ENCODE data around the gene KDSR.

- TF ChIP-seq, protein P1, sequence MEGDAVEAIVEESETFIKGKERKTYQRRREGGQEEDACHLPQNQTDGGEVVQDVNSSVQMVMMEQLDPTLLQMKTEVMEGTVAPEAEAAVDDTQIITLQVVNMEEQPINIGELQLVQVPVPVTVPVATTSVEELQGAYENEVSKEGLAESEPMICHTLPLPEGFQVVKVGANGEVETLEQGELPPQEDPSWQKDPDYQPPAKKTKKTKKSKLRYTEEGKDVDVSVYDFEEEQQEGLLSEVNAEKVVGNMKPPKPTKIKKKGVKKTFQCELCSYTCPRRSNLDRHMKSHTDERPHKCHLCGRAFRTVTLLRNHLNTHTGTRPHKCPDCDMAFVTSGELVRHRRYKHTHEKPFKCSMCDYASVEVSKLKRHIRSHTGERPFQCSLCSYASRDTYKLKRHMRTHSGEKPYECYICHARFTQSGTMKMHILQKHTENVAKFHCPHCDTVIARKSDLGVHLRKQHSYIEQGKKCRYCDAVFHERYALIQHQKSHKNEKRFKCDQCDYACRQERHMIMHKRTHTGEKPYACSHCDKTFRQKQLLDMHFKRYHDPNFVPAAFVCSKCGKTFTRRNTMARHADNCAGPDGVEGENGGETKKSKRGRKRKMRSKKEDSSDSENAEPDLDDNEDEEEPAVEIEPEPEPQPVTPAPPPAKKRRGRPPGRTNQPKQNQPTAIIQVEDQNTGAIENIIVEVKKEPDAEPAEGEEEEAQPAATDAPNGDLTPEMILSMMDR (IDR thresholded peaks at IDR 0.05) = no peak
- no peak for TF ChIP-seq TCF7L2 (IDR thresholded peaks at IDR 0.05; ENCODE audit: low read depth, low read length)
- no peak for TF ChIP-seq POLR2AphosphoS5 (IDR thresholded peaks at IDR 0.05; ENCODE audit: low read depth, low read length)
- no peak for TF ChIP-seq SIN3A (IDR thresholded peaks at IDR 0.05; ENCODE audit: borderline replicate concordance, insufficient read depth, low read depth, low read length)
Observed at GRCh38 chr18:63379639-63379962, 12.6 kb upstream of the KDSR start.
